ENCODE data around the gene ZDHHC7. TPM values are rescaled to one million over a fixed set of nuclear protein-coding genes. Genes with fewer than 3 reads are reported as not detected.

The ZDHHC7 gene
- total RNA-seq, 1 experiment from 2014 or later, result 59.7 TPM

Other genes starting within 250 kb of the ZDHHC7 start
- gene CRISPLD2, start 191.6 kb downstream of the ZDHHC7 start, total RNA-seq (2014; rRNA removed; shearing (Covaris generic)), result 0.95 and 1.1 TPM in 2 replicates
- gene KIAA0513, start 16.3 kb upstream of the ZDHHC7 start, total RNA-seq (2014; rRNA removed; shearing (Covaris generic)), result 4.6 and 8.9 TPM in 2 replicates
- 1.2 TPM in 1 of 2 replicates, not detected in the other for gene CIBAR2, start 100.9 kb upstream of the ZDHHC7 start, total RNA-seq (2014; rRNA removed; shearing (Covaris generic))

Data from A172 (cell line).